Measurements from ENCODE around the gene IL1R1.
A peak's percentile ranks its signal among the peaks of the same experiment; 100 is the strongest.

IL1R1 gene

GRCh38 chr2:102122115-102122514 lies 20.4 kb upstream of the IL1R1 start:
- no peak for TF ChIP-seq CTCF (conservative IDR thresholded peaks at IDR 0.05)
- peak overlapping the region; percentile 98 for H3K27ac ChIP-seq

- TF ChIP-seq CTCF (conservative IDR thresholded peaks at IDR 0.05): no peak
- peak overlapping the region; percentile 98 for H3K27ac ChIP-seq
These were observed 19.6 kb upstream of the IL1R1 start for GRCh38 chr2:102122909-102123308.

GRCh38 chr2:102124421-102124820 lies 18.1 kb upstream of the IL1R1 start:
- H3K27ac ChIP-seq: peak overlapping the region; percentile 98; the same call in 1 of the 2 replicates

GRCh38 chr2:102126169-102126568 lies 16.4 kb upstream of the IL1R1 start:
- no peak for TF ChIP-seq CTCF (conservative IDR thresholded peaks at IDR 0.05)
- H3K27ac ChIP-seq: peak overlapping the region; percentile 98

GRCh38 chr2:102126660-102127059 lies 15.9 kb upstream of the IL1R1 start:
- no peak for TF ChIP-seq CTCF (conservative IDR thresholded peaks at IDR 0.05)
- H3K27ac ChIP-seq: peak overlapping the region; percentile 98

GRCh38 chr2:102129082-102129481 lies 13.5 kb upstream of the IL1R1 start:
- TF ChIP-seq CTCF (conservative IDR thresholded peaks at IDR 0.05): no peak
- H3K27ac ChIP-seq: no peak overlapping the region

- H3K27ac ChIP-seq: no peak overlapping the region
These were observed 12.4 kb upstream of the IL1R1 start for GRCh38 chr2:102129951-102130646.

More at GRCh38 chr2:102129951-102130646, 12.4 kb upstream of the IL1R1 start:
- no peak for TF ChIP-seq CTCF (conservative IDR thresholded peaks at IDR 0.05)

All from VCaP (cell line).